Pancreas (tissue), 10 donors: ENCODE measurements around the gene PPP2R5A. TPM values are rescaled to one million over a fixed set of nuclear protein-coding genes. Genes with fewer than 3 reads are reported as not detected.
"Not testable (repeated sequence)": the region's sequence is repeated elsewhere in the genome, so short reads cannot be mapped to it uniquely, and the experiment has no call there.

ENCODE experiments used
- ATAC-seq, 4 donors: fragments of 200-7000 bp; cut with Tn5 transposase; one replicate each; pipeline versions ENCODE4 v1.8.0 to v1.9.1; 2020; ENCODE audit warnings: mild to moderate bottlenecking in 4 of 4, moderate library complexity in 4 of 4
- DNase-seq, 6 donors: peaks; one replicate each; pipeline ENCODE4 v3.0.0-alpha.2; 2020
- FAIRE-seq: peaks from 2 replicates; lab custom pipeline; 2012; peaks lifted over from hg19 to GRCh38; lab: Jason Lieb, UNC
- H3K27ac ChIP-seq, 4 donors: fragments of 200-600 bp; sonication (generic); 1 replicate in 3 of 4; 2 replicates in 1 of 4; pipeline versions ENCODE4 v1.5.0 to v1.8.0; 2020
- H3K27me3 ChIP-seq, 4 donors: fragments of 200-600 bp; one replicate each; pipeline ENCODE4 v1.8.0; 2021
- H3K36me3 ChIP-seq, 3 donors: fragments of 200-600 bp; sonication (generic) in 1 of 3; one replicate each; pipeline versions ENCODE4 v1.5.0 to v1.8.0; 2020 to 2021
- H3K4me1 ChIP-seq, 3 donors: fragments of 200-600 bp; one replicate each; pipeline ENCODE4 v1.8.0; 2021
- H3K4me3 ChIP-seq, 4 donors: fragments of 200-600 bp; sonication (generic) in 2 of 4; one replicate each; pipeline versions ENCODE4 v1.5.0 to v1.8.0; 2020 to 2021
- H3K9me3 ChIP-seq, 4 donors: fragments of 200-600 bp; one replicate each; pipeline ENCODE4 v1.8.0; 2021
- WGBS, 2 donors: extraction: QIAGEN DNeasy Blood & Tissue Kit; methylation state at CpG; one replicate each; pipeline ENCODE4 v1.1.7; 2013; 5-methylcytosine and 5-hydroxymethylcytosine counted together
- intact Hi-C, 3 donors: fragments of 100-400 bp; cut with DNase I; formaldehyde crosslinking; loops; one replicate each; pipeline versions ENCODE4 v1.11.1 to v1.14.2; 2022
- polyA plus RNA-seq, 2 donors: library from polyadenylated mRNA; stranded (reverse); fragments of 200-250 nt; gene quantifications; one replicate each; pipeline ENCODE4 v1.2.3, GENCODE V29; 2013
- total RNA-seq, 6 donors: library from RNA; stranded (reverse); fragmentation: NEBNext Ultra II Directional in 4 of 6; extraction: Animal tissue kit (Norgen Biotek cat#: 25700) in 4 of 6; gene quantifications; one replicate each; pipeline versions ENCODE4 v1.2.1 to v1.2.4, GENCODE V29; 2021 to 2023
- TF ChIP-seq, protein P1 (sequence below), 4 donors: fragments of 200-600 bp; sonication (generic) in 3 of 4; IDR thresholded peaks; one replicate each; pipeline versions ENCODE4 v1.5.0 to v1.8.0; 2021; ENCODE audit warnings: antibody characterized with exemption in 4 of 4
- donor health status: healthy with polysubstance abuse.
- donor health status: DM: no; HTN: no; CAD: no; lungs with moderate emphysema.
- donor health status: DM: no; HTN: no; CAD: no.
- donor health status: control.
- donor health status: control.
- donor health status: Bipolar disorder and iron deficiency.
- donor health status: DM: yes; HTN: yes; CAD: no.
- donor health status: DM: no; HTN: no; CAD: no.
- donor health status: DM: no; HTN: no; CAD: no.
- donor health status: DM: yes; HTN: yes; CAD: no.

PPP2R5A gene
- total and polyA plus RNA-seq, 8 donors: 14.4 to 30.5 (median 22.0) TPM

DNA sequence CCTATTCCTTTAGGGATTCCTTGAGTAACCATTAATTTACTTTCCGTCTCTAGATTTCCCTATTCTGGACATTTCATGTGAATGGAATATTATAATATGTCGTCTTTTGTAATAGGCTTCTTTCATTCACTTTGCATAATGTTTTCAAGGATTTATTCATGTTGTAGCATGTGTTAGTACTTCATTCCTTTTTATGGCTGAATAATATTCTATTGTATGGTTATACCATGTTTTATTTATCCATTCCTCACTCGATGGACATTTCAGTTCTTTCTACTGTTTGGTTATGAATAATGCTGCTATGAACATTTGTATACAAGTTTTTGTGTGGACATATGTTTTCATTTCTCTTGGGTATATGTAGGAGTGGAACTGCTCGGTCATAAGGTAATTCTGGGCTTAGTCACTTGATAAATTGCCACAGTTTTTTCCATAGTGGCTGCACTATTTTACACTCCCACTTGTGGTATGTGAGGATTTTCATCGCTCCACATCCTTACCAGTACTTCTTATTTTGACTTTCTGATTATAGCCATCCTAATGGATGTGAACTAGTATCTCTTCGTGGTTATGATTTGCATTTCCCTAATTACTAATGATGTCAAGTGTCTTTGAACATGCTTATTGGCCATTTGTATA lies 17.7 kb downstream of the PPP2R5A start:
- ATAC-seq: no peak
- TF ChIP-seq, protein P1, sequence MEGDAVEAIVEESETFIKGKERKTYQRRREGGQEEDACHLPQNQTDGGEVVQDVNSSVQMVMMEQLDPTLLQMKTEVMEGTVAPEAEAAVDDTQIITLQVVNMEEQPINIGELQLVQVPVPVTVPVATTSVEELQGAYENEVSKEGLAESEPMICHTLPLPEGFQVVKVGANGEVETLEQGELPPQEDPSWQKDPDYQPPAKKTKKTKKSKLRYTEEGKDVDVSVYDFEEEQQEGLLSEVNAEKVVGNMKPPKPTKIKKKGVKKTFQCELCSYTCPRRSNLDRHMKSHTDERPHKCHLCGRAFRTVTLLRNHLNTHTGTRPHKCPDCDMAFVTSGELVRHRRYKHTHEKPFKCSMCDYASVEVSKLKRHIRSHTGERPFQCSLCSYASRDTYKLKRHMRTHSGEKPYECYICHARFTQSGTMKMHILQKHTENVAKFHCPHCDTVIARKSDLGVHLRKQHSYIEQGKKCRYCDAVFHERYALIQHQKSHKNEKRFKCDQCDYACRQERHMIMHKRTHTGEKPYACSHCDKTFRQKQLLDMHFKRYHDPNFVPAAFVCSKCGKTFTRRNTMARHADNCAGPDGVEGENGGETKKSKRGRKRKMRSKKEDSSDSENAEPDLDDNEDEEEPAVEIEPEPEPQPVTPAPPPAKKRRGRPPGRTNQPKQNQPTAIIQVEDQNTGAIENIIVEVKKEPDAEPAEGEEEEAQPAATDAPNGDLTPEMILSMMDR (IDR thresholded peaks at IDR 0.05): no peak
- Histone ChIP-seq H3K9me3 (no peaks in the 10 kb centered on the region), H3K27me3 (no peaks in the 10 kb centered on the region), H3K4me3 (no peak overlapping the region), H3K27ac (no peak overlapping the region), H3K36me3 (no peaks in the 10 kb centered on the region), H3K4me1 (no peaks in the 10 kb centered on the region)
- DNase-seq: no peak
- FAIRE-seq: no peak
- 86 to 93% methylated on average over 6 of the region's 6 CpGs for WGBS, 2 donors
- intact Hi-C loops: no loop called here

DNA sequence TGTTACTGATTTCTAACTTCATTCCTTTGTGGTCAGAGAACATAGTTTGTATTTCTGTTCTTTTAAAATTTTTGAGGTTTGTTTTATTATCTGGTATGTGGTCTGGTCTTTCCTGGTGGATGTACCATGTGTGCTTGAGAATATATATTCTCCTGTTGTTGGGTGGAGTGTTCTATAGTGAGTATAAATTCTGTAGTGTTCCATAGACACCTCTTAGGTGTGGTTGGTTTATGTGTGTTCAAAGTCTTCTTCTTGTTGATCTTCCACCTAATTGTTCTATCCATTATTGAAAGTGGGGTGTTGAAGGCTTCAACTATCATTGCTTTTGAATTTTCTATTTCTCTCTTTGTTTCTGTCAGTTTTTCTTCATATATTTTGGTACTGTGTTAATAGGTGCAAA lies 20.1 kb downstream of the PPP2R5A start:
- TF ChIP-seq, protein P1 (IDR thresholded peaks at IDR 0.05): no peak
- DNase-seq: no peak
- no peaks in the 10 kb centered on the region for H3K27me3 ChIP-seq
- intact Hi-C loops: no loop called here
- no peaks in the 10 kb centered on the region for H3K9me3 ChIP-seq
- no peak for ATAC-seq
- H3K27ac ChIP-seq: no peak overlapping the region
- H3K4me1 ChIP-seq: peaks cover 0 to 5% (median 0%) of the 10 kb centered on the region in 3 donors
- H3K4me3 ChIP-seq: no peak overlapping the region
- FAIRE-seq: no peak
- H3K36me3 ChIP-seq: no peaks in the 10 kb centered on the region

DNA sequence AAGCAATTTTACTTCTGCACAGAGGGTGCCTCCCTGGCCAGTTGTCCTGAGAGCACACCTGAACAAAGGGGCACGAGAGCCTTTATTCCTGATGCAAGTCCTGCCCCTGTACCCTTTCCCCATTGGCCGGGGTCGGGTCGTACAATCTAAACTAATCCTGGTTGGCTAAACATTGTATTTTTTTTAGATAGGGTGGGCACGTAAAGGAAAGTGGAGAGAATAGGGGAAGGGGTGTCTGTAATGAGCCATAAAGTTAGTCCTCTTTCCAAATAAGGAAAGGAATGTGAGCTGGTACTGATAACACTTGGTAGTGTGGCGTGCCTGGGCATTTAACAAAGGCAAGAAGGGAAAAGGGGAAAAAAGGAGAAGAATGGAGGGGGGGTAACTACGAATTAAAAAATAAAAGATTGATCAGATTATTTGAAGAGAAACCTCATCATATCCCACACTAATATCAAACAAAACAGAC lies 20.8 kb downstream of the PPP2R5A start:
- 71 to 78% methylated on average over 7 of the region's 7 CpGs for WGBS, 2 donors
- not testable (repeated sequence) for ATAC-seq

DNA sequence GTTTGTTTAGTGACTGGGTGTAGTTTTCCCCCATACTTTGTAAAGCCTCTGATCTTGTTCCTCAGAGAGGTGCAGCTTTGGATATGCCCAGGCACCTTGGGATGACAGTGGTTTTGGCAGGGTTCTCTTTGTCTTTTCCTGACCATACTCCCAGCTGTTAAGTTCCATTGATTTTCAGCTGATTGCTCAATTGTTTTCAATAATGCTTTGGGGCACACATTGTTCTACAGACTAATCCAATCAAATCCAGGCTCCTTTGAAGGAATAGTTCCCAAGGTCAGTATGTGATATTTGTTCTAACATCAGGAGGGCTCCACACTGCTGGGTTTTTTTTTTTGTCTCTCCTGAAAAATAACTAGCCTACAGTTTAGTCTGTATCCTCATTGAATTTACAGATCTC lies 24.8 kb downstream of the PPP2R5A start:
- TF ChIP-seq, protein P1 (IDR thresholded peaks at IDR 0.05): no peak
- Histone ChIP-seq H3K9me3 (no peaks in the 10 kb centered on the region), H3K4me3 (no peak overlapping the region), H3K27me3 (no peaks in the 10 kb centered on the region), H3K36me3 (no peaks in the 10 kb centered on the region), H3K27ac (no peak overlapping the region), H3K4me1 (peaks cover 0 to 5% (median 0%) of the 10 kb centered on the region in 3 donors)
- DNase-seq: no peak
- no peak for FAIRE-seq
- intact Hi-C loops: loop anchor here in 1 of 3 donors (10.0 kb wide), 1 partner anchor 145 kb away; no protein-coding TSS in a partner anchor
- ATAC-seq: peak in 3 of 4 donors; percentile 70 to 87 (median 83)

More for the DNA sequence above, 20.8 kb downstream of the PPP2R5A start:
- H3K27me3 ChIP-seq, DNase-seq, H3K4me3 ChIP-seq, H3K27ac ChIP-seq, intact Hi-C loops, H3K9me3 ChIP-seq, H3K36me3 ChIP-seq, H3K4me1 ChIP-seq, FAIRE-seq: not testable (repeated sequence)

DNA sequence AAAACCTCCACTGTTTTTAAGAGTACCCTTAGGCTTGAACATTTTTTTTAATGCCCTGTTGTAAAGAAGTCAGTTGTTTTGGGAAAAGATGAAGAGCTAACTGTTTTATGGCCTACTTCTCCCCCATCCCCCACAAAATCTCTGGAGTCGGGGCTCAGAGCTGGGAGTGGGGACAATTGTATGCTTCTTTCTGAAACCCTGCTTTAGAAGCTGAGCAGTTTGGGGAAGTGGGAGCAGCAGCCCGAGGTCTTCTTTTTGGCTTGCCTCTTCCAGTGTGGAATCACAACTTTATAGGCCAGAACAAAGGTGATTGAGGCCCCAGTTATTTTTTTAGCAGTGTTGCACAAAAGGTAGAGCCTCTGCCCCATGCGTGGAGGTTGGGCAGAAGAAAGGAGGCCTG lies 25.2 kb downstream of the PPP2R5A start:
- ATAC-seq: peak in 1 of 4 donors; percentile 6

More for the DNA sequence above, 25.2 kb downstream of the PPP2R5A start:
- TF ChIP-seq, protein P1 (IDR thresholded peaks at IDR 0.05): no peak
- 88 to 89% methylated on average over 3 of the region's 3 CpGs for WGBS, 2 donors
- no peak overlapping the region for H3K4me3 ChIP-seq
- no peaks in the 10 kb centered on the region for H3K27me3 ChIP-seq
- no peak for FAIRE-seq
- peaks cover 0 to 5% (median 2%) of the 10 kb centered on the region in 3 donors for H3K4me1 ChIP-seq
- H3K36me3 ChIP-seq: no peaks in the 10 kb centered on the region
- peaks cover 0 to 1% (median 0%) of the 10 kb centered on the region in 4 donors for H3K9me3 ChIP-seq
- no peak overlapping the region for H3K27ac ChIP-seq
- intact Hi-C loops: loop anchor here in 1 of 3 donors (10.0 kb wide), 1 partner anchor 144 kb away; no protein-coding TSS in a partner anchor
- DNase-seq: no peak
